Measurements from ENCODE around the gene HPCAL4. TPM values are rescaled to one million over a fixed set of nuclear protein-coding genes. Genes with fewer than 3 reads are reported as not detected.

The HPCAL4 gene
- total and polyA plus RNA-seq, 7 donors, result 0.29 to 9.4 (median 3.1) TPM

DNA sequence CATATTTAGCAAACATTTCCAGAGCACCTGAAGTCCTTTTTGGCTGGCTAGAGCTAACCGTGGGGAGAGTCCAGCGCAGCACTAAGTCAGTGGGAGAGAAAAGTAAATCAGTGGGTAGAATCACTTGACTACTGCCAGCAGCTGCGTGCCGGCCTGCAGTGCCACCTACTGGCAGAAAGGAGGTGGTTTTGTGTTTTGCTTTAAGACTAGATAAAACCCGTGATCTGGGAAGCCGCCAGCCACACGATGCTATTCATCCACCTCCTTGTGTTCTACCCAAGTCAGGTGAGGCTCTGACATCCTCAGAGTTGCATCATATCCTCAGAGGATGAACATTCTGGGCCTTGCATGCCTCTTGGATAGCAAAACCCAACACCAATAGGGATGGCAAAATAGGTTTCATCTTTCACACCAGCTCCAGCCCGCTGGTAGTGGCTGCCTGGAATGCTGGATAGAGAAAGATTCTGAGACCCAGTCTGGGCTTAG is 37.6 kb downstream of the HPCAL4 start:
- TF ChIP-seq, protein P1, sequence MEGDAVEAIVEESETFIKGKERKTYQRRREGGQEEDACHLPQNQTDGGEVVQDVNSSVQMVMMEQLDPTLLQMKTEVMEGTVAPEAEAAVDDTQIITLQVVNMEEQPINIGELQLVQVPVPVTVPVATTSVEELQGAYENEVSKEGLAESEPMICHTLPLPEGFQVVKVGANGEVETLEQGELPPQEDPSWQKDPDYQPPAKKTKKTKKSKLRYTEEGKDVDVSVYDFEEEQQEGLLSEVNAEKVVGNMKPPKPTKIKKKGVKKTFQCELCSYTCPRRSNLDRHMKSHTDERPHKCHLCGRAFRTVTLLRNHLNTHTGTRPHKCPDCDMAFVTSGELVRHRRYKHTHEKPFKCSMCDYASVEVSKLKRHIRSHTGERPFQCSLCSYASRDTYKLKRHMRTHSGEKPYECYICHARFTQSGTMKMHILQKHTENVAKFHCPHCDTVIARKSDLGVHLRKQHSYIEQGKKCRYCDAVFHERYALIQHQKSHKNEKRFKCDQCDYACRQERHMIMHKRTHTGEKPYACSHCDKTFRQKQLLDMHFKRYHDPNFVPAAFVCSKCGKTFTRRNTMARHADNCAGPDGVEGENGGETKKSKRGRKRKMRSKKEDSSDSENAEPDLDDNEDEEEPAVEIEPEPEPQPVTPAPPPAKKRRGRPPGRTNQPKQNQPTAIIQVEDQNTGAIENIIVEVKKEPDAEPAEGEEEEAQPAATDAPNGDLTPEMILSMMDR (IDR thresholded peaks at IDR 0.05), result peak; percentile 94
- WGBS, 3 donors, result 2 to 5% (median 3%) methylated on average over 8 of the region's 8 CpGs
- Histone ChIP-seq H3K4me3 (no peak overlapping the region), H3K27me3 (ENCODE audit: insufficient read depth in 3 of 3, low read length in 2 of 3) (no peaks in the 10 kb centered on the region), H3K9me3 (no peaks in the 10 kb centered on the region), H3K36me3 (ENCODE audit: insufficient read depth in 1 of 2, low read depth in 1 of 2) (peaks cover 0 to 11% of the 10 kb centered on the region in 2 donors), H3K27ac (peak overlapping the region; percentile 41), H3K4me1 (peaks cover 14% of the 10 kb centered on the region)
- intact Hi-C loops (cut with DNase I), result loop anchor here (1.0 to 5.0 kb wide), 3 partner anchors 46 to 69 kb away; no protein-coding TSS in a partner anchor
- ATAC-seq (peak; percentile 77 to 87 (median 82)), DNase-seq (peak; percentile 85 to 92)

DNA sequence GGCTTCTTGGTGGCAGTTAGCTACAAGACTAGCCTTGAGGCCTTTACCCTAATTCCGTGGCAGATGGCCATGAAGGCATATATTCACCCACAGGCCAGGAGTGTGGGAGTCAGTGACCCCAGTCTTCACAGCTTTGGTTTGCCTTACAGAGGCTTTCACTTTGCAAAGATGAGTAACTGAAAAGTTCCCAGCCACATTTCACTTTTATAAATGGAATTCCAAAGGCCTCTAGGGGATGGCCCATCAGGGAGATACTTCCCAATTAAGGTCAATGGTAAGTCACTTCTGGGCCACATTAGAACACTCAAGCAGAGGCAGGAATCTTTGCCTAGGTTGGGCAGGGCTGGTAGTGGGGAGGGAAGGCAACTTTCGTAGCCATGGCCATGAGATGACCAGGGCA is 38.7 kb downstream of the HPCAL4 start:
- TF ChIP-seq, protein P1 (IDR thresholded peaks at IDR 0.05), result no peak
- H3K4me3 ChIP-seq, result no peak overlapping the region
- peaks cover 0 to 2% of the 10 kb centered on the region in 2 donors for H3K36me3 ChIP-seq (ENCODE audit: insufficient read depth in 1 of 2, low read depth in 1 of 2)
- ATAC-seq, result no peak
- no peaks in the 10 kb centered on the region for H3K9me3 ChIP-seq
- WGBS, 3 donors, result 86 to 95% (median 93%) methylated on average over 2 of the region's 2 CpGs
- H3K27ac ChIP-seq, result peak overlapping the region; percentile 41
- H3K27me3 ChIP-seq (ENCODE audit: insufficient read depth in 3 of 3, low read length in 2 of 3), result no peaks in the 10 kb centered on the region
- intact Hi-C loops (cut with DNase I), result loop anchor here in 1 of 2 donors (5.0 kb wide), 1 partner anchor 70 kb away; no protein-coding TSS in a partner anchor
- no peak for DNase-seq
- peaks cover 14% of the 10 kb centered on the region for H3K4me1 ChIP-seq

DNA sequence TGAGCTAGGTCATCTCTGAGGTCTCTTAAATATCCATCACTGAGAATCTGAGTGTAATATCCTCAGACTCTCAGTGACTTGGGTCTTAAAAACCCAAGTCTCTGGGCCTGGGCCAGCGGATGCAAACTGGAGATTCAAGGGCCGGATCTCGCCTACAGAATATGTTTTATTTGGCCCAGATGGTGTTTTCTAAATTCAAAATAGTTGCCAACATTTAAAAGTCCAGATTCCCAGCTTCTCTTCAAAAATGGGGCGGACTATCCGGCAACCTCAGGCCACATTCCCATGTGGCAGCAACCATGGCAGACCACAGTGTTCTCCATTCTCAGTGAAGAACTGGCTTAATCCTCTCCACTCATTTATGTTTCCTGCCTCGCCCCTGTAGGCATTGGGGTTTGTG is 39.1 kb downstream of the HPCAL4 start:
- Histone ChIP-seq H3K4me1 (peaks cover 18% of the 10 kb centered on the region), H3K36me3 (ENCODE audit: insufficient read depth in 1 of 2, low read depth in 1 of 2) (no peaks in the 10 kb centered on the region), H3K4me3 (no peak overlapping the region), H3K27me3 (ENCODE audit: insufficient read depth in 3 of 3, low read length in 2 of 3) (no peaks in the 10 kb centered on the region), H3K9me3 (no peaks in the 10 kb centered on the region), H3K27ac (no peak overlapping the region)
- WGBS, 3 donors, result 79 to 83% (median 79%) methylated on average over 6 of the region's 6 CpGs
- intact Hi-C loops (cut with DNase I), result loop anchor here in 1 of 2 donors (5.0 kb wide), 1 partner anchor 70 kb away; no protein-coding TSS in a partner anchor
- no peak for DNase-seq
- ATAC-seq, result no peak
- TF ChIP-seq, protein P1 (IDR thresholded peaks at IDR 0.05), result no peak

DNA sequence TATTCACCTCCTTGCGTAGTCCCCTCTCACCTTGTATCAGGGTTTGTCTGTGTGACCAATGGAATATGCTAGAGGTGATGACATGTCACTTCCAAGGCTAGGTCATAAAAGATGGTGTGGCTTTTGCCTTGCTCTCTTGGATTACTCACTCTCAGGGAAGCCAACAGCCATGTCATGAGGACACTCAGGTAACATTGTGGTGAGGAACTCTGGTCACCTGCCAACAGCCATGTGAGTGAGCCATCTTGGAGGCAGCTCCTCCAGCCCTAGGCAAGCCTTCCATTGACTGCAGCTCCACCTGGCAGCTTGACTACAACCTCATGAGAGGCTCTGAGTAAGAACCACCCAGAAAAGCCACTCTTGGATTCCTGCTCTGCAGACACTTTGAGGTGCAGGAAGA is 40.8 kb downstream of the HPCAL4 start:
- Histone ChIP-seq H3K9me3 (no peaks in the 10 kb centered on the region), H3K27ac (no peak overlapping the region)

More for the DNA sequence above, 40.8 kb downstream of the HPCAL4 start:
- TF ChIP-seq, protein P1 (IDR thresholded peaks at IDR 0.05), result no peak
- no peaks in the 10 kb centered on the region for H3K36me3 ChIP-seq (ENCODE audit: insufficient read depth in 1 of 2, low read depth in 1 of 2)
- 93 to 100% (median 97%) methylated on average over 1 of the region's 1 CpG for WGBS, 3 donors
- intact Hi-C loops (cut with DNase I), result loop anchor here in 1 of 2 donors (5.0 kb wide), 1 partner anchor 72 kb away; no protein-coding TSS in a partner anchor
- DNase-seq (no peak), ATAC-seq (no peak)
- H3K4me1 ChIP-seq, result peaks cover 18% of the 10 kb centered on the region
- H3K27me3 ChIP-seq (ENCODE audit: insufficient read depth in 3 of 3, low read length in 2 of 3), result no peaks in the 10 kb centered on the region
- H3K4me3 ChIP-seq, result no peak overlapping the region
